A549 treated with AZD9567 at 1 μM for 4 hours (cell line): ENCODE results near the gene GMPPA. TPM values are rescaled to one million over a fixed set of nuclear protein-coding genes. Genes with fewer than 3 reads are reported as not detected.

Experiments
- total RNA-seq: library from RNA; stranded (reverse); fragments of 200-300 nt; extraction: Qiagen RNA extraction; gene quantifications from 5 replicates; pipeline ENCODE4 v1.2.3, GENCODE V29; 2022; ENCODE audit not compliant: insufficient read depth

The GMPPA gene
- 35.4 to 38.9 TPM (median 36.8 TPM) in 5 replicates for total RNA-seq

DNA sequence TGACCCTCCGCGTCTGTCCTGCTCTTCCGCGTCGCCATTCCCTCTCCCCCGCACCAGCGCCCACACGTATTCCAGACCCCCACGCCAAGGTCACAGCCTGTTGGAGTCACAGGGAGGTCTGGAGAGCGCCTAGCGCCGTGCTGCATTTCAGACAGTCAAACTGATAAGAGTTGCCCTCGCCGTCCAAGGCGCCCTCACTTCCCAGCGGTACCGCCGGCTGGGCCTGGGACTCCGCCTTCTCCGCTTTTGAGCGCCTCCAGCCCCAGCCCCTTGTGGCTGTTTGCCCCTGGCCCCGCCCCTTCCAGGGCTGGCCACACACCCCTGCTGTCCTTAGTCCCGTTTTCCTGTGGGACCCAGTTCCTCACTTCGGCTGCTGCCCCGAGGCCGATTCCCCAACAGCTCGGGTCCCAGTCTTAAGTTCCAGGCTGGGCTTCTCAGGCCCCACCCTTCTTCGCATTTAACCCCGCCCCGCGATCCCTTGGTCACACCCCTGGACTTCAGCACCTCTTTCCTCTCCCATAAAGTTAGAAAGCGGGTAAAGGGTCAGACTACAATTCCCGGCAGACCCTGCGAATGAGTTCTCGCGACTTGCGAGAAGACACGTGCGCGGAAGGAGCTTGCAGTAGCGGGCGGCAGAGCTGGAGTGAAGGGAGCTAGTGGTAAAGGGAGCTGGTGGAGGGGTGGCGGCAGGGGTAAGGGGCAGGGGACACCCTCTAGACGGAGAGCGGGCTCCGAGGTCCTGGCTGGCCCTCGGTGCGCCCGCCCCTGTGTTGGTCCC, at the start of gene GMPPA:
GMPPA (plus strand) TSS at position 612 of the 778 bp plus-strand sequence. CDS start 1,085 bp downstream, outside the sequence.

DNA sequence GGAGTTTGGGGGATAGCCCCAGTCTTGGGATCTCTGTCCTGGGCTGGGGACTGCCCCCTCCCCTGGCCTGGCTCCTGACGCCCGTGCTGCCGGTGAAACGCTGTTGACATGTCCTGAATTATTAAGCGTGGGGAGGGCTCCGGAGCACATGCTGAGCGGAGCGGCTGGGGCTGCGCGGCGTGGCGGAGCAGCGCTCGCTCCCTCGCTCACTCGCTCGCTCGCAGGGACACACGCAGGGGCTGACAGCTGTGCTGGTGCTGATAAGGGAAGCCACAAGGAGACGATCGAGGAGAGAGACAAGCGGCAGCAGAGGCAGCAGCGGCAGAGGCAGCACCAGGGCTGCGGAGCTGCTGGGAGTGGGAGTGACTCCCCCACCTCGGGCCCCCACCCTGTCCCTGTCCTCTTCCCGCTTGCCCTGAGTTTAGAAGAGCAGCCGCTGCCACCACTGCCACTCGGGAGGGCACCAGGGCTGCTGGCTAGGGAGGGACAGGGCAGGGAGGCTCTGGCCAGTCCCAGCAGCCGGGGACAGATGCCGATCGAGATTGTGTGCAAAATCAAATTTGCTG, 15.6 kb downstream of the GMPPA start, which contains the start of gene ASIC4:
ASIC4 (plus strand) TSS at position 287 of the 566 bp plus-strand sequence; CDS start at position 530, 243 bp downstream.

GRCh38 chr2:219543596-219544358, 45.1 kb downstream of the GMPPA start, which contains the start of the genes CHPF and TMEM198:
Gene CHPF, minus strand, starts transcription at chr2:219543809. Its CDS starts 271 bp downstream, at chr2:219543538.
Gene TMEM198, plus strand, starts transcription at chr2:219544028. Its CDS starts 700 bp downstream, at chr2:219544728.

Other genes with a start within 250 kb of the GMPPA start
- gene TUBA4B, start 245.6 kb upstream of the GMPPA start, total RNA-seq, result 0.13 to 0.22 TPM (median 0.19 TPM) in 4 of 5 replicates, not detected in the other
- 242 to 422 TPM (median 253 TPM) in 5 replicates for gene TUBA4A, start 245.0 kb upstream of the GMPPA start, total RNA-seq
- gene DNAJB2, start 219.5 kb upstream of the GMPPA start, total RNA-seq, result 26.0 to 41.0 TPM (median 35.4 TPM) in 5 replicates
- 0.92 to 1.8 TPM (median 1.1 TPM) in 4 of 5 replicates, not detected in the other for gene PTPRN, start 189.5 kb upstream of the GMPPA start, total RNA-seq
- gene RESP18, start 166.1 kb upstream of the GMPPA start, total RNA-seq, result not detected in 5 replicates
- gene DNPEP, start 111.0 kb upstream of the GMPPA start, total RNA-seq, result 62.7 to 99.5 TPM (median 71.7 TPM) in 5 replicates
- gene DES, start 80.5 kb upstream of the GMPPA start, total RNA-seq, result 0.03 to 0.27 TPM (median 0.15 TPM) in 3 of 5 replicates, not detected in the others
- 4.7 to 7.8 TPM (median 6.5 TPM) in 5 replicates for gene SPEG, start 64.0 kb upstream of the GMPPA start, total RNA-seq
- gene ASIC4, start 15.6 kb downstream of the GMPPA start, total RNA-seq, result 0.02 to 0.09 TPM (median 0.06 TPM) in 4 of 5 replicates, not detected in the other
- 15.1 to 34.7 TPM (median 33.5 TPM) in 5 replicates for gene CHPF, start 44.9 kb downstream of the GMPPA start, total RNA-seq
- gene TMEM198, start 45.1 kb downstream of the GMPPA start, total RNA-seq, result 0.89 to 1.1 TPM (median 0.99 TPM) in 5 replicates
- 20.4 to 24.8 TPM (median 21.2 TPM) in 5 replicates for gene OBSL1, start 72.6 kb downstream of the GMPPA start, total RNA-seq
- 0.37 to 0.62 TPM (median 0.54 TPM) in 4 of 5 replicates, not detected in the other for gene INHA, start 73.4 kb downstream of the GMPPA start, total RNA-seq
- 14.7 to 18.3 TPM (median 16.9 TPM) in 5 replicates for gene STK11IP, start 99.0 kb downstream of the GMPPA start, total RNA-seq
- gene SLC4A3, start 128.7 kb downstream of the GMPPA start, total RNA-seq, result 1.7 to 3.6 TPM (median 3.0 TPM) in 5 replicates